HPDE6-E6E7 (cell line): ENCODE measurements around the gene DCAF6.
"Not testable (repeated sequence)": the region's sequence is repeated elsewhere in the genome, so short reads cannot be mapped to it uniquely, and the experiment has no call there.

Experiments
- DNase-seq: peaks from one replicate; pipeline ENCODE4 v3.0.0; 2011; ENCODE audit warnings: missing footprints; ENCODE audit errors: extremely low spot score

Gene DCAF6

GRCh38 chr1:167923324-167924056, 13.0 kb upstream of the DCAF6 start:
- no peak for DNase-seq

- no peak for DNase-seq
These were observed 12.4 kb upstream of the DCAF6 start for GRCh38 chr1:167924102-167924501.

GRCh38 chr1:167924543-167925231, 11.8 kb upstream of the DCAF6 start:
- DNase-seq = no peak

GRCh38 chr1:167926486-167926997, 9.9 kb upstream of the DCAF6 start:
- DNase-seq = no peak

GRCh38 chr1:167927046-167927754, 9.3 kb upstream of the DCAF6 start:
- DNase-seq = no peak

GRCh38 chr1:167928457-167928852, 8.0 kb upstream of the DCAF6 start:
- no peak for DNase-seq

GRCh38 chr1:167928919-167929318, 7.6 kb upstream of the DCAF6 start:
- DNase-seq = not testable (repeated sequence)

- DNase-seq = no peak
These were observed 6.8 kb upstream of the DCAF6 start for GRCh38 chr1:167929725-167930124.

GRCh38 chr1:167933788-167934187, 2.7 kb upstream of the DCAF6 start:
- no peak for DNase-seq

GRCh38 chr1:167934426-167935215, 1.9 kb upstream of the DCAF6 start:
- no peak for DNase-seq

- DNase-seq = peak; percentile 15
These were observed 1.0 kb upstream of the DCAF6 start for GRCh38 chr1:167935216-167936067.

- DNase-seq = peak; percentile 34
These were observed 636 bp downstream of the DCAF6 start, which contains the start of gene MPC2 for GRCh38 chr1:167936930-167937708. Gene MPC2, minus strand, starts transcription at chr1:167937072. Its CDS starts 1,231 bp downstream, at chr1:167935841.

- no peak for DNase-seq
These were observed 1.2 kb downstream of the DCAF6 start for GRCh38 chr1:167937709-167938010.

GRCh38 chr1:167938080-167938636, 1.7 kb downstream of the DCAF6 start:
- DNase-seq = no peak

GRCh38 chr1:167940264-167940663, 3.8 kb downstream of the DCAF6 start:
- no peak for DNase-seq

- no peak for DNase-seq
These were observed 7.1 kb downstream of the DCAF6 start for GRCh38 chr1:167943541-167943940.

GRCh38 chr1:167947733-167948132, 11.2 kb downstream of the DCAF6 start:
- DNase-seq = no peak

- no peak for DNase-seq
These were observed 13.3 kb downstream of the DCAF6 start for GRCh38 chr1:167949785-167950184.

GRCh38 chr1:167950569-167950968, 14.1 kb downstream of the DCAF6 start:
- DNase-seq = no peak

GRCh38 chr1:167955915-167956314, 19.4 kb downstream of the DCAF6 start:
- DNase-seq = no peak
